OCI-LY1 (cell line): ENCODE data around the gene EPX.

Experiments used
- H2AFZ ChIP-seq: fragments of 200-600 bp; sonication (generic), shearing (Covaris generic); 2 replicates; pipeline ENCODE4 v1.6.0; 2014; ENCODE audit warnings: antibody characterized with exemption, mild to moderate bottlenecking, low read length
- H3F3A ChIP-seq: fragments of 200-600 bp; sonication (generic), shearing (Covaris generic); 2 replicates; pipeline ENCODE4 v1.6.0; 2014; ENCODE audit warnings: mild to moderate bottlenecking, antibody characterized with exemption, low read length, moderate library complexity; ENCODE audit not compliant: insufficient read depth
- H3K27ac ChIP-seq: fragments of 200-600 bp; sonication (generic); 2 replicates; pipeline ENCODE4 v1.5.1; 2014; ENCODE audit warnings: low read length, mixed run types, mild to moderate bottlenecking, low read depth; ENCODE audit not compliant: poor library complexity, severe bottlenecking
- H3K27me3 ChIP-seq: fragments of 200-600 bp; sonication (generic); 2 replicates; pipeline ENCODE4 v1.6.0; 2014; ENCODE audit warnings: antibody characterized with exemption, mild to moderate bottlenecking, low read length, moderate library complexity; ENCODE audit not compliant: insufficient read depth
- H3K36me3 ChIP-seq: fragments of 200-600 bp; sonication (generic); 2 replicates; pipeline ENCODE4 v1.6.1; 2014; ENCODE audit warnings: mild to moderate bottlenecking, antibody characterized with exemption, low read length, moderate library complexity, mixed read lengths; ENCODE audit not compliant: insufficient read depth
- H3K4me1 ChIP-seq: fragments of 200-600 bp; sonication (generic); 2 replicates; pipeline ENCODE4 v1.5.1; 2014; ENCODE audit warnings: mild to moderate bottlenecking, low read length, moderate library complexity; ENCODE audit not compliant: insufficient read depth, severe bottlenecking
- H3K4me2 ChIP-seq: fragments of 200-600 bp; sonication (generic), shearing (Covaris generic); 2 replicates; pipeline ENCODE4 v1.6.1; 2014; ENCODE audit warnings: low read length
- H3K4me3 ChIP-seq: fragments of 200-600 bp; sonication (generic); 2 replicates; pipeline ENCODE4 v1.5.1; 2014; ENCODE audit warnings: low read length, low read depth, mild to moderate bottlenecking, mixed read lengths; ENCODE audit not compliant: poor library complexity, severe bottlenecking
- H3K79me2 ChIP-seq: fragments of 200-600 bp; shearing (Covaris generic); 2 replicates; pipeline ENCODE4 v1.6.1; 2016; ENCODE audit warnings: mixed run types, low read length, mixed read lengths; ENCODE audit not compliant: insufficient read depth
- H3K9ac ChIP-seq: fragments of 200-600 bp; sonication (generic), shearing (Covaris generic); 2 replicates; pipeline ENCODE4 v1.6.1; 2014; ENCODE audit warnings: mild to moderate bottlenecking, low read length, mixed read lengths
- H3K9me2 ChIP-seq: fragments of 200-600 bp; sonication (generic), shearing (Covaris generic); 2 replicates; pipeline ENCODE4 v1.6.1; 2014; ENCODE audit warnings: low read depth, mild to moderate bottlenecking, low read length, mixed read lengths
- H3K9me3 ChIP-seq: fragments of 200-600 bp; shearing (Covaris generic); 2 replicates; pipeline ENCODE4 v1.6.1; 2014; ENCODE audit warnings: low read length, mixed read lengths
- H4K20me1 ChIP-seq: fragments of 200-600 bp; sonication (generic), shearing (Covaris generic); 2 replicates; pipeline ENCODE4 v1.6.0; 2016; ENCODE audit warnings: mild to moderate bottlenecking, low read length; ENCODE audit not compliant: insufficient read depth
- CTCF ChIP-seq: fragments of 200-600 bp; sonication (generic), shearing (Covaris generic); IDR thresholded peaks from 2 replicates; pipeline ENCODE4 v1.5.1; 2017; ENCODE audit warnings: mild to moderate bottlenecking, antibody characterized with exemption, low read length, moderate library complexity, mixed read lengths
- EZH2 ChIP-seq: fragments of 200-600 bp; sonication (generic), shearing (Covaris generic); IDR thresholded peaks from 2 replicates; pipeline ENCODE4 v1.8.0; 2017; ENCODE audit warnings: borderline replicate concordance, mixed run types, mild to moderate bottlenecking, antibody characterized with exemption, low read length, moderate library complexity, mixed read lengths

Gene EPX

GRCh38 chr17:58238147-58238634 is 45.7 kb downstream of the EPX start, which contains the start of gene LPO:
Gene LPO (plus strand): TSS chr17:58238584. CDS start chr17:58242980, 4,396 bp downstream.
- H3K79me2 ChIP-seq: no peaks in the 10 kb centered on the region
- no peaks in the 10 kb centered on the region for H4K20me1 ChIP-seq
- no peak within 1 kb of the TSS for H3K4me2 ChIP-seq
- TF ChIP-seq EZH2: no peak
- TF ChIP-seq CTCF: no peak
- no peak within 1 kb of the TSS for H3K4me3 ChIP-seq
- no peaks in the 10 kb centered on the region for H3K4me1 ChIP-seq
- no peaks in the 10 kb centered on the region for H3K36me3 ChIP-seq
- peaks cover 9% of the 10 kb centered on the region; the same call in 1 of the 2 replicates for H3K27me3 ChIP-seq
- H3F3A ChIP-seq: no peaks in the 10 kb centered on the region
- H2AFZ ChIP-seq: no peak within 1 kb of the TSS
- H3K9ac ChIP-seq: no peak within 1 kb of the TSS
- no peaks in the 10 kb centered on the region for H3K9me2 ChIP-seq
- no peak within 1 kb of the TSS for H3K27ac ChIP-seq
- no peaks in the 10 kb centered on the region for H3K9me3 ChIP-seq

GRCh38 chr17:58239987-58240386 is 47.5 kb downstream of the EPX start:
- H3K36me3 ChIP-seq: no peaks in the 10 kb centered on the region
- H3K27ac ChIP-seq: no peak overlapping the region
- H3K9ac ChIP-seq: no peak overlapping the region
- H3K79me2 ChIP-seq: no peaks in the 10 kb centered on the region
- H3K27me3 ChIP-seq: peaks cover 12% of the 10 kb centered on the region; the same call in 1 of the 2 replicates
- TF ChIP-seq EZH2 (no peak), CTCF (no peak)
- no peaks in the 10 kb centered on the region for H3K9me3 ChIP-seq
- H3K4me1 ChIP-seq: no peaks in the 10 kb centered on the region
- no peak overlapping the region for H3K4me3 ChIP-seq
- no peaks in the 10 kb centered on the region for H4K20me1 ChIP-seq
- no peaks in the 10 kb centered on the region for H3F3A ChIP-seq
- no peaks in the 10 kb centered on the region for H3K9me2 ChIP-seq
- H2AFZ ChIP-seq: no peak overlapping the region
- no peak overlapping the region for H3K4me2 ChIP-seq

- Histone ChIP-seq H3K4me2 (no peak overlapping the region), H3K9me2 (no peaks in the 10 kb centered on the region), H3K79me2 (no peaks in the 10 kb centered on the region), H3K9me3 (no peaks in the 10 kb centered on the region), H4K20me1 (no peaks in the 10 kb centered on the region), H3K4me3 (no peak overlapping the region), H3K27ac (no peak overlapping the region), H3K36me3 (no peaks in the 10 kb centered on the region), H3K27me3 (peaks cover 12% of the 10 kb centered on the region; the same call in 1 of the 2 replicates), H3K4me1 (no peaks in the 10 kb centered on the region), H2AFZ (no peak overlapping the region), H3K9ac (no peak overlapping the region), H3F3A (no peaks in the 10 kb centered on the region)
- TF ChIP-seq EZH2 (no peak), CTCF (no peak)
Measured at GRCh38 chr17:58242171-58242784, 49.8 kb downstream of the EPX start.
